Tibial nerve (tissue), 4 donors: ENCODE data around the gene ZNF516.
"Not testable (repeated sequence)": the region's sequence is repeated elsewhere in the genome, so short reads cannot be mapped to it uniquely, and the experiment has no call there.

ENCODE experiments used
- CTCF ChIP-seq, 5 experiments: fragments of 200-600 bp in 3 of 5; fragments of 450-650 bp in 2 of 5; sonication (generic) in 3 of 5; IDR thresholded peaks; one replicate each; pipeline ENCODE4 v1.5.1; 2016 to 2019; ENCODE audit warnings: antibody characterized with exemption in 5 of 5, mild to moderate bottlenecking in 3 of 5, moderate library complexity in 2 of 5
- EP300 ChIP-seq, 2 donors: sonication (generic); formaldehyde crosslinking; IDR thresholded peaks; one replicate each; pipeline ENCODE4 v1.6.1; 2017; ENCODE audit warnings: antibody characterized with exemption in 2 of 2, mild to moderate bottlenecking in 1 of 2
- POLR2A ChIP-seq, 2 donors: fragments of 450-650 bp; IDR thresholded peaks; one replicate each; pipeline ENCODE4 v1.6.1; 2017; ENCODE audit warnings: antibody characterized with exemption in 2 of 2, mild to moderate bottlenecking in 2 of 2, moderate library complexity in 2 of 2

GRCh38 chr18:76473521-76473920 is 21.5 kb downstream of the ZNF516 start:
- not testable (repeated sequence) for TF ChIP-seq CTCF, EP300, POLR2A (IDR thresholded peaks at IDR 0.05)
